Kidney capillary endothelial cell (primary cell): ENCODE measurements around the gene MPP2.
"Not testable (repeated sequence)": the region's sequence is repeated elsewhere in the genome, so short reads cannot be mapped to it uniquely, and the experiment has no call there.

Experiments
- DNase-seq: peaks from one replicate; pipeline ENCODE4 v3.0.0-alpha.2; 2018; ENCODE audit warnings: low spot score

The MPP2 gene

DNA sequence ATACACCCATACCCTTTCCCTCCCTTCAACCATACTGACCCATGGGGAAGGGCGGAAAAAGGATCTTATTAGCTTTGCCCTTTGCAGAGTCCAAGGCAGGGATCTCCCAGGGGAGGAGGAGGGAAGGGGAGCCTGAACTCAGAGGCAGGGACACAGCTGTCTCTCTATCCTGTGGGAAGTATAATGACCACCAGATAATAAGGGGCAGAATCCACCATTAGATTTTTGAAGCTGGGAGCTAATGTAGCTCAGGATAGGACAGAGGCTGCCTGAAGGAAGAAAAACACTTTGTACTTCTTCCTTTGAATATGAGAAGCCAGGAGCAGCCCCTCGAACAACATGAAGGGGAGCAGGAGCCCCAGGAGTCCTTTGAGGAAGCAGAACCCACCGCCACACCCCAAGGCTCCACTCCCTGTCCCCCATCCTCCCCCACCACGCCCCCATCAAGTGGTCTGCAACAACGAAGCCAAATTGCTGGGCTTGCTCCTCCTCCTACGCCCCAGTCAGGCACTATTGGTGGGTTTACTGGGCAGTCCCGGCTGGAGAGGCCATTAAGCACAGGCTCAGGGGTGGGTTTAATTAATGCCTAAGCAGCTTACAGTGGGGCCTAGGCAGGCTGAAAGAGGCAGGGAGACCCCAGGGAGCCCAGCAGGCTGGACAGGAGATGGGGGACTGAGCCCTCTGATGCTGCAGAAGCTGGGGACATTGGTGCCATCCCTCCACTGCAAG lies 5.3 kb downstream of the MPP2 start:
- DNase-seq = no peak

DNA sequence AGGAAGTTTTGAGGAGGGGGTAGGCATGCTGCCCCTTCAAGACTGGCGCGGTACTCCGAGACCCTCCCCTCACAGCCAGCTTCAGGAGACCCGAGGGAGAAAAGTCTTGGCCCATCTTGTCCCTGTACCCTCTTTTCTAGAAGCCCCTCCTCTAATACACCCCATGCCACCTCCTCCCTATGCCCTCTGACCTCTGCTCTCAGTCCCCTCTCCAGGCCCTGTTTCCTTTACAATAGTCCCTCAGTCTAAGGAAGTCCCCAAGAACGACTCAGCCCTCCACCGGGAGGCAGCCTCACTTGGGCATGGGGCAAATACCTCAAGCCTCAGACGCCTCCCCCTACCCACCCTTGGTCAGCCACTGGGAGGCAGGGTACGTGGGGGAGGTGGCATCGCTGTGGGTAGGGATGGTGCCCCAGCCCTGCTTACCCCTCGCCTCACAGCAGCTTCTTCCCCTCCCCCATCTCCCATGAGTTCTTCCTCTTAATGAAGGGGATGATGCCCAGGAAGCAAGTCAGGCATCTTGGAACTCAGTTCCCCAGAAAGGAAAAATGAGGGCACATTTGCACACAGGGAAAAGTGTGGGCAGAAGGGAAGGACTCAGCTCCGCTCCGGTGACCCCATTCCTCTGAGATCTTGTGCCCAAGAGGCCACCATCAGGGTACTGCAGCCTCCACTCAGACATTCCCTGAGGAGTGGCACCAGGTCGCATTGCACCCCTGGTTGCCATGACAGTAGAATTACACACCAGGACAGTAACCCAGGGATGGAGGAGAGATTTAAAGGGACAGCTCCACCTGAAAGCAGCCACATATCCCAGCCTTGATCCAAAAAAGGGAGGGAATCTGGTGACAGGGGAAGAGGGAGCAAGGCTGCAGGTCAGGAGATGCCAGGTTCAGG lies 6.2 kb downstream of the MPP2 start:
- no peak for DNase-seq

- DNase-seq = peak; percentile 68
Measured at GRCh38 chr17:43900183-43900857, 7.0 kb downstream of the MPP2 start.

DNA sequence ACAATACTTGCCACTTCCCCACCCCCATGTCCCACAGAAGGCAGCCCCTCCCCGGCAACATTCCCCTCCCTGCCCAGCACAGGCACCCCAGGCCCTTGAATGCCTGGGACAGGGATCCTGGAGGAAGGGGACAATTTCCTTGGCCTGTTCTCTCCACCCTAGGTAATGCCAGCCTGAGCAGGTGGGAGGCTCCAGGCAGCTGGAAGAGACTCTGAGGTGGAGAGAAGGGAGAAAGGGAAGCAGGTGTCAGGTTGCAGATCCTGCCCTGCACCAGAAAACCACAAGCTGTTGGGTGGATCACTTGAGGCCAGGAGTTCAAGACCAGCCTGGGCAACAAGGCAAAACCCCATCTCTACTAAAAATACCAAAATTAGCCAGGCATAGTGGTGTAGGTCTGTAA lies 8.9 kb downstream of the MPP2 start:
- no peak for DNase-seq

DNA sequence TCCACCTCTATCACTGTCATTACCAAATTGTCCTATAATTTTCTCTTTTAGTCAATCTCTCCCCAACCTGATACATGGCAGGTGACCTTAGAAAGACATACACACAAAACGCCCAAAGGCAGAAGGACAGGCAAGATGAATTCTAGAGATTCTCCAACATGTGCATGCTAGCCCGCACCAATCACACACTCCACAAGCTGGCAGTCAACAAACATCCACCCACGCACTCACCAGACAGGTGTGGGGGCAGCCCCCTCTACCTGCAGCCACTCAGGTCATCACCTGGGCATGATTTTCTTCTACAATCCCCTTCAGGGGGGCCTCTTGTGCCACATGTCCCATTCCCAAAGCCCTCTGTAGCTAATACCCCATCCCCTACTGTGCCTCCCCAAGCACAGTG lies 9.5 kb downstream of the MPP2 start:
- no peak for DNase-seq

- not testable (repeated sequence) for DNase-seq
Measured at GRCh38 chr17:43894494-43894893, 12.8 kb downstream of the MPP2 start.

- DNase-seq = no peak
Measured at GRCh38 chr17:43892647-43892952, 14.7 kb downstream of the MPP2 start.

DNA sequence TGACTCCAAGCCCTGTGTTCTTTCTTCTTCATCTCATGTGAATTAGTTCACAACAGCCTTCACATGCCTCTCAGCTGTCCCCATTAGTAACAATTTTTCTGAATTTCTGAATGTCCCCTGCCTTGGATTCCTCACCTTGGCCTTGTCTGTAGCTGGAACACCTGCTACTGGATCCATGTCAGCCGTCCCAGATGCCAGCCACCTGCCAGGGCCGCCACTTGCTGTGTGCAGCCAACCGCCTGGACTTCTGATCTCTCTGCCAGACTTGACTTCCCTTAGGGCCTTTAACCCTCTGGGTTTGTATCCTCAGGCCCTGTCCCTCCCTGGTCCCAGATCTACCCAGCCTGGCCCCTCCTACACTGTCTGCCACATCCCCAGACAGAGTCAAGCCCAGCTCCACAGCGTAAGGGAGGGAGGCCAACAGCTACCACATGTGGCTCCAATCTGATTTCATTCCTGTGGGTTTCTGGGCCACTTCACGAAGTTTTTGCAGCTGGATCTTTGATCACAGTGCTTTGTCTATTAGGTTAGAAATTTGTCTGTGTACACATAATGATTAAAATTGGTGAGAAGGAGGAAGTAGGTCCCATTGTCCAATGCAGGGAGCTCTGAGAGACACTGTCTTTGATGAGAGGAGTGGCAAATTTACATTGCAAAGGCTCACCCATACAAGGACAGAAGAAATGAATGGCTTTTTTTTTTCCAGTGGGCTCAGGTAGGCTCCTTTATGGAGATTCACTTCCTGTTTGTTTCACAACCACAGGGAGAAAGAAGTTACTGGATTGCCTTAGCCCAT lies 15.3 kb downstream of the MPP2 start:
- DNase-seq = no peak

- no peak for DNase-seq
Measured at GRCh38 chr17:43890240-43890639, 17.1 kb downstream of the MPP2 start.

DNA sequence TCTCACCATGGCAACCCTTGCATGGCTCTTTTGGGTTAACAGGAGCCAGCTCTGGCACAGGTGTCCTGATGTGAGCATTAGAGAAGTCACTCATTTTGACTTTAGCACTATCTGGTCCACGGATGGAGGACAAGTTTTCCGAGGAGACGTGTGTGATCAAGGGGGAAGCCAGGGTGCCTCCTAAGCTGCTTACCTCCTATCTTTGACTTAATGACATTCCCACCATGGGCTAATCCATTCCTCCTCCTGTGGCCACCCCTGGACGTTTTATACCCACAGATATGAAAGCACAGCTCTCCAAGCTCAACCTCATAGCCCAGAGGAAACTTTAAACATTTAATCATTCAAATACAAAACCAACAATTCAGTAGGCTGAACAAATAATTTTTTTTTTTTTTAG lies 18.8 kb downstream of the MPP2 start:
- DNase-seq = no peak

- no peak for DNase-seq
Measured at GRCh38 chr17:43882761-43883415, 24.4 kb downstream of the MPP2 start.

DNA sequence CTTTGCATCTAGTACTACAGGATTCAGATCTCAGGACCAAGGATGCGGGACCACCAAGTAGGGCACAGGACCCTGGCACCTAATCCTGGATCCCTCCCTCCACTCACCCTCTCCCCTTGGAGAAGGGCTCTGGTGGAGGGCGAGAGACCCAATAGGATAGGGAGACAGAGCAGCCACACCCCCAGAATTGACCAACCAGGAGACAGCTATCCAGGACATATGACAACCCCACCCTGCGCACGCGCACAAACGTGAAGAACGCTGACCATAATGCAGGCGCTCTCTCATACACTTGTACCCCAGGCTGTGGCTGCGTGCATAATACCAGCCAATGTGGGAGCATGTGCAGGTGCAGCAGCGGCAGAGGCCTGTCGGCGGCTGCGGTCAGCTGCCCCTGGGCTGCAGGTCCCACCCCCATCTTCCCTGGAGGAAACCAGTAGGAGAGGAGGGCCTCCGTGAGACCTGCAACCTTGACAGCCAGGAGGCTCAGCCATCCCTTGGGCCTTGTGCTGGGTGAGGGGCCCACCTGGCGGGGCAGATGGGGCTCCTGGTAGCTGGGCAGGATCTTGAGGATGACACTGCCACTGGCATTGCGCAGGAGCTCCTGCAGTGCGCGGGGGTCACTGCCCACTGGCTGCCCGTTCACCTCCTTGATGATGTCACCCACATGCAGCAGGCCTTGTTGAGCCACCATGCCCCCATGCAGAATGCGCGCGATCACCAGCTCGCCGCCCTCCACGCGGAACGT lies 25.4 kb downstream of the MPP2 start:
- DNase-seq = no peak

DNA sequence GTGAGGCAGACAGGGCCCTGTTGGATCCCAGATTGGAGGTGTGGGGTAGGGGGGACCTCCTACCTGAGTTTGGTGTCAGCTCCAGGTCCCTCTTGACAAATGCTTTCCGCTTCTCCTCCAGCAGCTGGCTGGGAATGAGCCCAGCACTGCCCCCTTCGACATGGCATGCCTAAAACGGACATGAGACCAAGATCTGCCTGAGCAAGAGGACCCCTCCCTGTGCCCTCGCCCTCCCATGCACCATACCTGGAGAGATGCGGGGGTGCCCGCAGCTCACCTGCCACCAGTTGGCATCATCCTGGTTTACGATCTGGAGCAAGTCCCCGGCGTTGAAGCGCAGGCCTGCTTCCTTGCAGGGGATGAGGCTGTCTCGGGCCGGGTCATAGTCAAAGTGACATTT lies 26.2 kb downstream of the MPP2 start:
- no peak for DNase-seq

DNA sequence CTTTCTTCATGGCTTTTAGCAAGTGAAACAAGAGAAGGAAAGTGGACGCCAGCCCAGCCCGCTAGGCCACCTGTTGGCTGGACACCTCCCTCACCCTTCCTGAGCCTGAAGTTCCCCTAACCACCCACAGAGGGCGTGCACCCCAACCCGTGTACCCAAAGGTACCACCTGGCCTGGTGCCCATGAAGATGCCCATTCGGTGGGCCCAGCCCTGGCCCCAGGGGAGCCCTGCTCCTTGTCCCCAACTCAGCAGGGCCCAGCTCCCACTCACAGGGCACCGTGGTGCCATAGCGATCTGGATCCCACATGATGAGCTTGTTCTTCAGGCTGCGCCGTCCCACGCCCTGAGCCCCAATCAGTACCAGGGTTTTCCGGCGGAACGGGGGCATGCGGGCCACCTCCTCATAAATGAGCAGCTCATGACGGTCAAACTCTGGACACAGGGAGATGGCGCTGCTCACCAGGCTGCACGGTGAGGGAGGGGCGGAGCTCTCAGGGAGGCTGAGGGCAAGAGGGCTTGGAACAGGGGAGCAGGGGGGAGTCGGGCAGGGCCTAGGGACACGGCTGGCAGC lies 26.8 kb downstream of the MPP2 start:
- no peak for DNase-seq

DNA sequence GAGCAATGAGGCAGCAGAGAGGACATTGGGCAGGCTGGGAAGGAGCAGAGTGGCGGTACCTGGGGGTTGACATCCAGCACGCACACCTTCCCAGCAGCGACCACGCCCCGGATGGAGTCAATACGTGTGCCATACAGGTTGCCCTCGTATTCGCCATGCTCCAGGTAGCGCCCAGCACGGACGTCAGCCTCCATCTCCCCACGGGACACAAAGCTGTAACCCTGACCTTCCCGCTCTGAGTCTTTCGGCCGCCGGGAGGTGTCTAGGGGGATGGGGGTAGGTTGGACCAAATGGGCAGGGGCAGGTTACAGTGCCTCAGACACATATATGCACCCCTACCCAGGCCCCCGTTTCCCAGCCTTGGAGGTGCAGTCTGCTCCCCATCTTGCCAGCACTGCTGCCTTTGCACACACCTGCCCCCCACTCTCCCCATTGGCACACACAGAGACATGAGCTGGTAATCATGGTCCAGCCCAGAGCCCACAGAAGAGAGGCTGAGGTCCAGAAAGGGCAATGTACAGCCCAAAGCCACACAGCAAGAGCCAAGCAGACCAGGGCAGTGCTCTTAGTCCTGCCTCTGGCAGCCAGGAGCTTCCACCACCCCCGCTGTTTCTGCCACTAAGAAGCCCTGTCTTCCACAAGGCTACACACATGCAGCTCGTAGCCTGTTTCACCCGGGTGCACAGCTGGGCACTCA lies 27.5 kb downstream of the MPP2 start:
- no peak for DNase-seq

GRCh38 chr17:43878260-43879175 lies 28.8 kb downstream of the MPP2 start:
- peak; percentile 62 for DNase-seq

DNA sequence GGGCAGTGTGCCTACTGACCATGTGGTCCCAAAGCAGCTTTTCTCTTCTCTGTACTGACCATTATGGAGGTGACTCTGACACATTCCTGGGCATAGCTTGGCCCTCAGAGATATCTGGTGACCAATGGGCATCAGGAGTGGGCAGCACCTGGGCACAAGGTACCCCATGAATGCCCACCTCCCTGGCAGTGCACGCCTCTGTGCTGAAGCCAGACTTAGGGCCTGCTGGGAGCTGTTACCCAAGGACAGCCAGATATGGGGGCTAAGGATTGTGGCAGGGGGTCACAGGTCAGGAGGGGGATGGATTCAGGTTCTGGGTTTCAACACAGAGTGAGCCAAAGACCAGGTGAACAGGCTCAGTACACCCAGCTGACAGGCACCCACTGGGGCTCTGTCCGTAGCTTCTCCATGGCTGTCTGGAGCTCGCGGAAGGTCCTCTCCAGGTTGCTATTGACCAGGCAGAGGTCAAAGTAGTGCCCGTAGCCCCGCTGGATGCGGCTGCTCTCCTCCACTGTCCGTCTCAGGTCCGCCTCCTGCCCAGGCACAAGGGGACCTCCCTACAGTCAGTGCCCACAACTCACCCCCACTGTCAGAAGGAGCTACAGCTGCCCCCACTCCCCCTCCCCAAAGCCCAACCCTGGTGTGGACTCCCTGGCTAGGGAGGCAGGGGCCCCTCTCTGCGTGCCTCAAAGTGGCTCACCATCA lies 29.7 kb downstream of the MPP2 start:
- no peak for DNase-seq

DNA sequence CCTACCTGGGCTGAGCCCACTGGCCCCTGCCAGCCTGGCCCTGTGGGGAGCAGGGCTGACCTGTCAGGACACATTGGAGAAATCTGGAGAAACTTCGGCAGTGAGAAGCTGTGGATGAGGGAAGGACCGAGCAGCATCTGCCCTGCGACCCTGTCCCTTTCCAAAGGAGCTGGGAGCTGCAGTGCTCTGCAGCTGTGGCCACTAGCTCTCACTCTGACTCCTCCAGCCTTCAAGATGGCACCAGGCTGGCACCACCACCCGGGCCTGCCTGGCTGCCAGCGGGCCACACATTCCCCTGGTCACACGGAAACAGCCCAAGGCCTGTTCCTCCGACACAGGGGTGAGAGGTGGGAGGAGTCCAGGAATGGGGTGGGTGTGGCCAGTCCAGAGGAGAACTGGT lies 30.3 kb downstream of the MPP2 start:
- DNase-seq = no peak
